ENCODE measurements around the gene CHN1. TPM values are rescaled to one million over a fixed set of nuclear protein-coding genes. Genes with fewer than 3 reads are reported as not detected.

Gene CHN1
- total RNA-seq, 1 donor from 2014 or later, result 61.0 TPM

DNA sequence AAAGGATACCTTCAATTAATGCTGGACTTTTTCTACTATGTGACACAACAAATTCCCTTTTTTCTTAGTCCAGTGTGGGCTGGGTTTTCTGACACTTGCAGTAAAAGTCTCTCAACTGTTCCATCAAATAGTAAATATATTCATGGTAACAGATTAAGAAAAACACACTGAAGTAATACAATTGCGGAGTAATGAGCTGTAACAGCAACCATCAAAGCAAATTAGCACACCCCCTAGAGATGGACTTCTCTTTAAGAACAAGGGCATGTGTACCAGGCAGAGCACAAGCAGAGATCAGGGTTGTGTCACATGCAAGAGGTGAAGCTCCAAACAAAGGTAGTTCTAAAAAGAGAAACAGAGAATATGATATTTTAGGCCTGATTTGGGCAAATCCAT is 168.2 kb downstream of the CHN1 start:
- H3K36me3 Mint-ChIP-seq (ENCODE audit: low read depth), result peaks cover 17% of the 10 kb centered on the region
- no peak overlapping the region for H3K27ac Mint-ChIP-seq (ENCODE audit: unreplicated experiment)

DNA sequence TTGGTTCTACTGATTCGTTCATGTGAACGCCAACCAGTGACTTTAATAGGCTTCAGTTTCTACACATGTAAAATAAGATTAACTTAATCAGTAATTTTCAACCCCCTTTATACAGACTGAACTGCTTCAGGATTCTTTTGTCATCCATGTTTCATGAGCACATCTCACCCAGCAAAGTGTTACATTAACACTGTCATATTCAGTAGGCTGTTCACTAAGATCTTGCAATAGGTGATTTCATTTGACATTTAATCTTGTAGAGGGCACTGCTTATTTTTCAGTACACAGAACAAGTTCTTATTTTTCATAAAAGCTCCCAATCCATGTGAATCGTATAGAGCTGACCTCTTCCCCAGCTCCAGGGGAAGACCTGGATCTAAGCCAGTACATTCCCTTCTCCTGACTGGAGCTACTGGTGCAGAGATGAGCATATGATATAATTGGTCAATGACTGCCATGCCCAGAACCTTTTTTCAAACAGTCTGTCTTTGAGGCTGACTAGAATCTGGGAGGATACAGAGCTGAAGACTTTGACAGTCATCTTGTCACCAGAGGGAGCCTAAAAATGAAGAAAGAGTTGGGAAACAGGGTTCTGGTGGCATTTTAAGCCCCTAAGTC is 168.7 kb downstream of the CHN1 start:
- no peaks in the 10 kb centered on the region for H3K27me3 Mint-ChIP-seq (ENCODE audit: low read depth)
- DNase-seq (ENCODE audit: low read depth, low spot score), result no peak
- H3K9me3 Mint-ChIP-seq, result no peaks in the 10 kb centered on the region
- no peak overlapping the region for H3K27ac Mint-ChIP-seq (ENCODE audit: unreplicated experiment)
- TF ChIP-seq, protein P1, sequence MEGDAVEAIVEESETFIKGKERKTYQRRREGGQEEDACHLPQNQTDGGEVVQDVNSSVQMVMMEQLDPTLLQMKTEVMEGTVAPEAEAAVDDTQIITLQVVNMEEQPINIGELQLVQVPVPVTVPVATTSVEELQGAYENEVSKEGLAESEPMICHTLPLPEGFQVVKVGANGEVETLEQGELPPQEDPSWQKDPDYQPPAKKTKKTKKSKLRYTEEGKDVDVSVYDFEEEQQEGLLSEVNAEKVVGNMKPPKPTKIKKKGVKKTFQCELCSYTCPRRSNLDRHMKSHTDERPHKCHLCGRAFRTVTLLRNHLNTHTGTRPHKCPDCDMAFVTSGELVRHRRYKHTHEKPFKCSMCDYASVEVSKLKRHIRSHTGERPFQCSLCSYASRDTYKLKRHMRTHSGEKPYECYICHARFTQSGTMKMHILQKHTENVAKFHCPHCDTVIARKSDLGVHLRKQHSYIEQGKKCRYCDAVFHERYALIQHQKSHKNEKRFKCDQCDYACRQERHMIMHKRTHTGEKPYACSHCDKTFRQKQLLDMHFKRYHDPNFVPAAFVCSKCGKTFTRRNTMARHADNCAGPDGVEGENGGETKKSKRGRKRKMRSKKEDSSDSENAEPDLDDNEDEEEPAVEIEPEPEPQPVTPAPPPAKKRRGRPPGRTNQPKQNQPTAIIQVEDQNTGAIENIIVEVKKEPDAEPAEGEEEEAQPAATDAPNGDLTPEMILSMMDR (conservative IDR thresholded peaks at IDR 0.05), result no peak
- peaks cover 17% of the 10 kb centered on the region for H3K36me3 Mint-ChIP-seq (ENCODE audit: low read depth)
- H3K4me1 Mint-ChIP-seq, result peaks cover 17% of the 10 kb centered on the region
- no peak overlapping the region for H3K4me3 Mint-ChIP-seq

More for the DNA sequence above, 168.2 kb downstream of the CHN1 start:
- Mint-ChIP-seq H3K4me3 (no peak overlapping the region), H3K27me3 (ENCODE audit: low read depth) (no peaks in the 10 kb centered on the region), H3K4me1 (peaks cover 19% of the 10 kb centered on the region), H3K9me3 (no peaks in the 10 kb centered on the region)
- DNase-seq (ENCODE audit: low read depth, low spot score), result no peak
- TF ChIP-seq, protein P1 (conservative IDR thresholded peaks at IDR 0.05), result no peak

DNA sequence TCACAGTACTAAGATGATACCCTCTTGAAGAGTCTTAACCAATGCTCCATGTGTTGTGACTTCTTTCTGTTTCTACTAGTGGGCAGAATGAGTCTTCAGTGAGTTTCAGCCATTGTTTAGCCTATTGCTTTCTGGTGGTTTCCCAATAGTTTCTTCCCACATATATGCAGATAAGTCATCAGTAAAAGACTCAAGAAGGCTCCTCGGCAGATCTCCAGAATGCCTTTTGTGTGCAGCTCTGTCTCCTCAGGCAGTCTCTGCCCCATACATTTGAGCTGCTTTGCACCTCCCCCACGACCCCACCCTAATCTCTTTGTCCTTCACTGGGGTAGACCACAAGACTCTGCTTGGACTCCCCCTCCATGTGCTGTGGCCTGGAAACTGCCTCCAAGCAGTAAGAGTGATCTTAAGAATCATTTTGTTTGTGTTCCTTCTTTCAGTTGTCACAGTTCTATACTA is 169.4 kb downstream of the CHN1 start:
- H3K4me3 Mint-ChIP-seq, result no peak overlapping the region
- peaks cover 17% of the 10 kb centered on the region for H3K36me3 Mint-ChIP-seq (ENCODE audit: low read depth)
- no peak for DNase-seq (ENCODE audit: low read depth, low spot score)
- H3K27ac Mint-ChIP-seq (ENCODE audit: unreplicated experiment), result no peak overlapping the region
- H3K4me1 Mint-ChIP-seq, result peaks cover 17% of the 10 kb centered on the region
- H3K27me3 Mint-ChIP-seq (ENCODE audit: low read depth), result no peaks in the 10 kb centered on the region
- TF ChIP-seq, protein P1 (conservative IDR thresholded peaks at IDR 0.05), result no peak
- no peaks in the 10 kb centered on the region for H3K9me3 Mint-ChIP-seq

DNA sequence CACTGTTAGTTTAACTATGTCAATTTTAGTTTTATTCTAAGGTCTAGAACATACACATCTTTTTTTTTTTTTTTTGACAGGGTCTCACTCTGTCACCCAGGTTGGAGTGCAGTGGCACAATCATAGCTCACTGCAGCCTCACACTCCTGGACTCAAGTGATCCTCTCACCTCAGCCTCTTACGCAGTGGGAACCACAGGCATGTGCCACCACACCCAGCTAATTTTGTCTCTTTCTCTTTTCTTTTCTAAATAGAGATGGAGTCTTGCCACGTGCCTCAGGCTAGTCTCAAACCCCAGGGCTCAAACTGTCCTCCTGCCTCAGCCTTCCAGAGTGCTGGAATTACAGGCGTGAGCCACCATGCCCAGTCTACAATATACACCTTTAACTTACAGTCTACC is 171.4 kb downstream of the CHN1 start:
- Mint-ChIP-seq H3K27ac (ENCODE audit: unreplicated experiment) (no peak overlapping the region), H3K27me3 (ENCODE audit: low read depth) (no peaks in the 10 kb centered on the region), H3K4me3 (no peak overlapping the region), H3K9me3 (no peaks in the 10 kb centered on the region), H3K4me1 (peaks cover 24% of the 10 kb centered on the region), H3K36me3 (ENCODE audit: low read depth) (peaks cover 17% of the 10 kb centered on the region)
- TF ChIP-seq, protein P1 (conservative IDR thresholded peaks at IDR 0.05), result no peak
- DNase-seq (ENCODE audit: low read depth, low spot score), result no peak

DNA sequence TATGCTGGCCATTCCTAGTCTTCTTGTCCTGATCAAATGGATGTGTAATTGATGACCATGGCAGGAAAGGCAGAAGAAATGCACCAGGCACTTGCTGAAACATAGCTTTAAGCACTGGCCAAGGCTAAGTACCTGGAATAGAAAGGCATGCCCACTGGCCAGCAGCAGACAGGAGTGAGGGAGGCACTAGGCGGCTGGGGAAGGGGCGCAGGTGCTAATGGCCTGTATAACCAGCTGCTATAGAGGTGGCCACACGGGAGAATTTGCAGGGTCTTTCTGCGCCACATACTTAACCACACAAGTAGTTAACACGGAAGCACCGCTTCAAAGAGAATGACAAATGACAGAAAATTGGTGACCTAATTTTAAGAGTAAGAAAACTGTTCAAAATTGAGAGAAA is 174.6 kb downstream of the CHN1 start:
- no peak for DNase-seq (ENCODE audit: low read depth, low spot score)
- Mint-ChIP-seq H3K4me1 (peaks cover 36% of the 10 kb centered on the region), H3K36me3 (ENCODE audit: low read depth) (peaks cover 4% of the 10 kb centered on the region), H3K4me3 (no peak overlapping the region), H3K27me3 (ENCODE audit: low read depth) (peaks cover 3% of the 10 kb centered on the region), H3K27ac (ENCODE audit: unreplicated experiment) (no peak overlapping the region), H3K9me3 (no peaks in the 10 kb centered on the region)
- TF ChIP-seq, protein P1 (conservative IDR thresholded peaks at IDR 0.05), result no peak

Data from neural crest cell (in vitro differentiated cells).